ENCODE data around the gene C3orf80. TPM values are rescaled to one million over a fixed set of nuclear protein-coding genes. Genes with fewer than 3 reads are reported as not detected.
"Not testable (repeated sequence)": the region's sequence is repeated elsewhere in the genome, so short reads cannot be mapped to it uniquely, and the experiment has no call there.

C3orf80 gene
- total RNA-seq, 1 donor from 2014 or later = not detected

GRCh38 chr3:160224811-160225175 lies 429 bp upstream of the C3orf80 start:
- no peak for DNase-seq (ENCODE audit: extremely low spot score, unreplicated experiment)
- peaks cover 63% of the 10 kb centered on the region for H3K27me3 Mint-ChIP-seq (ENCODE audit: unreplicated experiment)
- no peak overlapping the region for H3K27ac Mint-ChIP-seq (ENCODE audit: unreplicated experiment)
- peak overlapping the region; percentile 74 for H3K4me3 Mint-ChIP-seq (ENCODE audit: unreplicated experiment)
- TF ChIP-seq CTCF (IDR thresholded peaks at IDR 0.05) = no peak
- H3K36me3 Mint-ChIP-seq (ENCODE audit: unreplicated experiment) = peaks cover 1% of the 10 kb centered on the region
- H3K4me1 Mint-ChIP-seq (ENCODE audit: unreplicated experiment) = peaks cover 11% of the 10 kb centered on the region
- H3K9me3 Mint-ChIP-seq (ENCODE audit: unreplicated experiment) = no peaks in the 10 kb centered on the region

- H3K27ac Mint-ChIP-seq (ENCODE audit: unreplicated experiment) = no peak overlapping the region
- H3K9me3 Mint-ChIP-seq (ENCODE audit: unreplicated experiment) = no peaks in the 10 kb centered on the region
- no peak for DNase-seq (ENCODE audit: extremely low spot score, unreplicated experiment)
- peaks cover 1% of the 10 kb centered on the region for H3K36me3 Mint-ChIP-seq (ENCODE audit: unreplicated experiment)
- peaks cover 11% of the 10 kb centered on the region for H3K4me1 Mint-ChIP-seq (ENCODE audit: unreplicated experiment)
- TF ChIP-seq CTCF (IDR thresholded peaks at IDR 0.05) = no peak
- H3K4me3 Mint-ChIP-seq (ENCODE audit: unreplicated experiment) = peak overlapping the region; percentile 66
- H3K27me3 Mint-ChIP-seq (ENCODE audit: unreplicated experiment) = peaks cover 63% of the 10 kb centered on the region
Observed at GRCh38 chr3:160226026-160226907, 1.0 kb downstream of the C3orf80 start.

GRCh38 chr3:160227419-160227818 lies 2.2 kb downstream of the C3orf80 start:
- no peak overlapping the region for H3K27ac Mint-ChIP-seq (ENCODE audit: unreplicated experiment)
- no peak for DNase-seq (ENCODE audit: extremely low spot score, unreplicated experiment)
- H3K9me3 Mint-ChIP-seq (ENCODE audit: unreplicated experiment) = no peaks in the 10 kb centered on the region
- no peak overlapping the region for H3K4me3 Mint-ChIP-seq (ENCODE audit: unreplicated experiment)
- H3K27me3 Mint-ChIP-seq (ENCODE audit: unreplicated experiment) = peaks cover 63% of the 10 kb centered on the region
- no peak for TF ChIP-seq CTCF (IDR thresholded peaks at IDR 0.05)
- H3K4me1 Mint-ChIP-seq (ENCODE audit: unreplicated experiment) = peaks cover 11% of the 10 kb centered on the region
- H3K36me3 Mint-ChIP-seq (ENCODE audit: unreplicated experiment) = peaks cover 1% of the 10 kb centered on the region

GRCh38 chr3:160232014-160232413 lies 6.8 kb downstream of the C3orf80 start:
- no peak overlapping the region for H3K27ac Mint-ChIP-seq (ENCODE audit: unreplicated experiment)
- H3K4me1 Mint-ChIP-seq (ENCODE audit: unreplicated experiment) = no peaks in the 10 kb centered on the region
- H3K36me3 Mint-ChIP-seq (ENCODE audit: unreplicated experiment) = peaks cover 1% of the 10 kb centered on the region
- no peak overlapping the region for H3K4me3 Mint-ChIP-seq (ENCODE audit: unreplicated experiment)
- no peak for DNase-seq (ENCODE audit: extremely low spot score, unreplicated experiment)
- H3K9me3 Mint-ChIP-seq (ENCODE audit: unreplicated experiment) = no peaks in the 10 kb centered on the region
- H3K27me3 Mint-ChIP-seq (ENCODE audit: unreplicated experiment) = peaks cover 58% of the 10 kb centered on the region
- no peak for TF ChIP-seq CTCF (IDR thresholded peaks at IDR 0.05)

- H3K27ac Mint-ChIP-seq (ENCODE audit: unreplicated experiment); H3K36me3 Mint-ChIP-seq (ENCODE audit: unreplicated experiment); DNase-seq (ENCODE audit: extremely low spot score, unreplicated experiment); H3K4me1 Mint-ChIP-seq (ENCODE audit: unreplicated experiment); H3K4me3 Mint-ChIP-seq (ENCODE audit: unreplicated experiment): not testable (repeated sequence)
- H3K27me3 Mint-ChIP-seq (ENCODE audit: unreplicated experiment) = peaks cover 45% of the 10 kb centered on the region
- H3K9me3 Mint-ChIP-seq (ENCODE audit: unreplicated experiment) = peaks cover 16% of the 10 kb centered on the region
Observed at GRCh38 chr3:160240719-160241118, 15.5 kb downstream of the C3orf80 start.
